HepG2 (cell line): ENCODE data around the gene ETV2.
"Not testable (repeated sequence)": the region's sequence is repeated elsewhere in the genome, so short reads cannot be mapped to it uniquely, and the experiment has no call there.

Experiments used
- ATF3 ChIP-seq: sonication (generic); formaldehyde crosslinking; IDR thresholded peaks from 2 replicates; pipeline ENCODE4 v1.4.0; 2020; ENCODE audit warnings: missing genetic modification reagents
- CTCF ChIP-seq: sonication (generic); formaldehyde crosslinking; IDR thresholded peaks from 2 replicates; pipeline ENCODE4 v1.5.0; 2020; ENCODE audit warnings: mild to moderate bottlenecking, missing genetic modification reagents, moderate library complexity
- POLR2A ChIP-seq, 2 experiments: IDR thresholded peaks; 2 replicates each; pipeline ENCODE4 v1.6.1; 2011; ENCODE audit warnings: low read depth in 2 of 2, low read length in 2 of 2, mild to moderate bottlenecking in 1 of 2, moderate library complexity in 1 of 2; ENCODE audit not compliant: insufficient read depth in 1 of 2
- POLR2AphosphoS5 ChIP-seq: IDR thresholded peaks from 2 replicates; pipeline ENCODE4 v1.6.1; 2012; ENCODE audit warnings: low read depth, low read length
- ZFX ChIP-seq: sonication (generic); formaldehyde crosslinking; IDR thresholded peaks from 2 replicates; pipeline ENCODE4 v1.4.0; 2020; ENCODE audit warnings: mild to moderate bottlenecking, low read depth, missing genetic modification reagents, moderate library complexity
- ZIK1 ChIP-seq: sonication (generic); formaldehyde crosslinking; IDR thresholded peaks from 2 replicates; pipeline ENCODE4 v1.5.0; 2020; ENCODE audit warnings: mild to moderate bottlenecking, low read depth, missing genetic modification reagents, borderline replicate concordance

- not testable (repeated sequence) for TF ChIP-seq POLR2A (IDR thresholded peaks at IDR 0.05; ENCODE audit: insufficient read depth in 1 of 2, low read depth in 2 of 2, low read length in 2 of 2); ATF3 (CRISPR knock-in tag); ZIK1 (CRISPR knock-in tag); CTCF (CRISPR knock-in tag); POLR2AphosphoS5; ZFX
Measured at GRCh38 chr19:35691106-35691505, 49.6 kb downstream of the ETV2 start.
